Osteoblast (primary cell): ENCODE measurements around the gene CDH4. TPM values are rescaled to one million over a fixed set of nuclear protein-coding genes. Genes with fewer than 3 reads are reported as not detected.

ENCODE experiments used
- DNase-seq: peaks from one replicate; pipeline ENCODE4 v3.0.0; 2011; ENCODE audit warnings: low spot score, mixed read lengths; ENCODE audit not compliant: insufficient read length; ENCODE audit errors: missing footprints
- H2AFZ ChIP-seq: 2 replicates; pipeline ENCODE4 v1.6.0; 2011; ENCODE audit warnings: mild to moderate bottlenecking, low read length
- H3K27ac ChIP-seq: 2 replicates; pipeline ENCODE4 v1.5.1; 2011; ENCODE audit warnings: mild to moderate bottlenecking, low read depth, low read length, moderate library complexity
- H3K27me3 ChIP-seq: 2 replicates; pipeline ENCODE4 v1.6.0; 2012; ENCODE audit warnings: mild to moderate bottlenecking, control low read depth, inconsistent platforms, low read length, moderate library complexity; ENCODE audit not compliant: insufficient read depth
- H3K36me3 ChIP-seq: 2 replicates; pipeline ENCODE4 v1.5.1; 2011; ENCODE audit warnings: mild to moderate bottlenecking, low read length, control low read depth, moderate library complexity; ENCODE audit not compliant: insufficient read depth
- H3K4me1 ChIP-seq: 2 replicates; pipeline ENCODE4 v1.5.1; 2011; ENCODE audit warnings: mild to moderate bottlenecking, low read length, control low read depth, moderate library complexity; ENCODE audit not compliant: insufficient read depth
- H3K4me2 ChIP-seq: 2 replicates; pipeline ENCODE4 v1.6.0; 2011; ENCODE audit warnings: mild to moderate bottlenecking, low read length; ENCODE audit not compliant: insufficient read depth
- H3K4me3 ChIP-seq: fragments of 200-600 bp; sonication (generic); 3 replicates; pipeline ENCODE4 v1.5.1; 2012; ENCODE audit warnings: mild to moderate bottlenecking, low read length, inconsistent platforms; ENCODE audit not compliant: insufficient read depth
- H3K79me2 ChIP-seq: 2 replicates; pipeline ENCODE4 v1.6.0; 2012; ENCODE audit warnings: mild to moderate bottlenecking, low read length, control low read depth, inconsistent platforms; ENCODE audit not compliant: insufficient read depth
- H3K9me3 ChIP-seq: 2 replicates; pipeline ENCODE4 v1.5.1; 2011; ENCODE audit warnings: low read depth, low read length, control low read depth
- H4K20me1 ChIP-seq: 2 replicates; pipeline ENCODE4 v1.6.0; 2012; ENCODE audit warnings: mild to moderate bottlenecking, low read length, control low read depth; ENCODE audit not compliant: insufficient read depth
- CTCF ChIP-seq: IDR thresholded peaks from 2 replicates; pipeline ENCODE4 v1.5.1; 2011; ENCODE audit warnings: mild to moderate bottlenecking, low read depth, low read length, moderate library complexity; ENCODE audit errors: extremely low read depth
- total RNA-seq: library from RNA; depleted of rRNA; stranded (reverse); fragments of >200 nt; gene quantifications from 2 replicates; pipeline ENCODE4 v1.2.3, GENCODE V29; 2012

The CDH4 gene
- total RNA-seq, 1 donor = 1.1 TPM

- Histone ChIP-seq H4K20me1 (no peaks in the 10 kb centered on the region), H3K27me3 (no peaks in the 10 kb centered on the region)
Observed at GRCh38 chr20:61603715-61604114, 351.7 kb downstream of the CDH4 start.

GRCh38 chr20:61604549-61604948, 352.5 kb downstream of the CDH4 start:
- Histone ChIP-seq H3K36me3 (no peaks in the 10 kb centered on the region), H3K79me2 (no peaks in the 10 kb centered on the region), H3K4me3 (no peak overlapping the region), H2AFZ (no peak overlapping the region), H3K4me1 (no peaks in the 10 kb centered on the region), H3K27me3 (no peaks in the 10 kb centered on the region), H3K4me2 (no peak overlapping the region), H4K20me1 (no peaks in the 10 kb centered on the region), H3K27ac (no peak overlapping the region), H3K9me3 (peaks cover 8% of the 10 kb centered on the region)
- no peak for TF ChIP-seq CTCF
- DNase-seq = no peak

More at GRCh38 chr20:61603715-61604114, 351.7 kb downstream of the CDH4 start:
- Histone ChIP-seq H3K36me3 (no peaks in the 10 kb centered on the region), H3K4me3 (no peak overlapping the region), H3K79me2 (no peaks in the 10 kb centered on the region), H3K27ac (no peak overlapping the region), H3K9me3 (peaks cover 8% of the 10 kb centered on the region), H2AFZ (no peak overlapping the region), H3K4me1 (no peaks in the 10 kb centered on the region), H3K4me2 (no peak overlapping the region)
- TF ChIP-seq CTCF = no peak
- DNase-seq = no peak

GRCh38 chr20:61605283-61605682, 353.2 kb downstream of the CDH4 start:
- H3K4me3 ChIP-seq = no peak overlapping the region
- no peaks in the 10 kb centered on the region for H4K20me1 ChIP-seq
- DNase-seq = no peak
- TF ChIP-seq CTCF = no peak
- H3K4me1 ChIP-seq = no peaks in the 10 kb centered on the region
- H3K79me2 ChIP-seq = no peaks in the 10 kb centered on the region
- H3K9me3 ChIP-seq = peaks cover 8% of the 10 kb centered on the region
- H3K36me3 ChIP-seq = no peaks in the 10 kb centered on the region
- no peak overlapping the region for H2AFZ ChIP-seq
- no peak overlapping the region for H3K4me2 ChIP-seq
- no peaks in the 10 kb centered on the region for H3K27me3 ChIP-seq
- no peak overlapping the region for H3K27ac ChIP-seq

- Histone ChIP-seq H3K27ac (no peak overlapping the region), H3K9me3 (peaks cover 8% of the 10 kb centered on the region), H2AFZ (no peak overlapping the region), H3K4me2 (no peak overlapping the region), H3K36me3 (no peaks in the 10 kb centered on the region), H3K79me2 (no peaks in the 10 kb centered on the region), H3K4me3 (no peak overlapping the region), H4K20me1 (no peaks in the 10 kb centered on the region), H3K27me3 (no peaks in the 10 kb centered on the region), H3K4me1 (no peaks in the 10 kb centered on the region)
- DNase-seq = no peak
- no peak for TF ChIP-seq CTCF
Observed at GRCh38 chr20:61605862-61606557, 353.9 kb downstream of the CDH4 start.
